HG02970 (cell line): ENCODE data around the gene TMEM231.
"Not testable (repeated sequence)": the region's sequence is repeated elsewhere in the genome, so short reads cannot be mapped to it uniquely, and the experiment has no call there.

Source experiments
- ATAC-seq: cut with Tn5 transposase; IDR thresholded peaks from one replicate; pipeline ENCODE4 v1.9.1; 2021; ENCODE audit warnings: mild to moderate bottlenecking, moderate library complexity, moderate number of reproducible peaks; ENCODE audit not compliant: unreplicated experiment, low FRiP score

The TMEM231 gene

GRCh38 chr16:75567911-75568310 is 11.9 kb upstream of the TMEM231 start:
- no peak for ATAC-seq

- ATAC-seq: peak; percentile 1
Observed at GRCh38 chr16:75566758-75567255, 10.8 kb upstream of the TMEM231 start.

GRCh38 chr16:75566040-75566757 is 10.1 kb upstream of the TMEM231 start, which contains the start of gene GABARAPL2:
Gene GABARAPL2 (plus strand): TSS chr16:75566379. CDS start chr16:75566487, 108 bp downstream.
- ATAC-seq: peak; percentile 81

GRCh38 chr16:75565640-75566039 is 9.6 kb upstream of the TMEM231 start:
- peak; percentile 0 for ATAC-seq

GRCh38 chr16:75559564-75560372 is 3.7 kb upstream of the TMEM231 start:
- no peak for ATAC-seq

GRCh38 chr16:75558846-75559401 is 2.9 kb upstream of the TMEM231 start:
- ATAC-seq: no peak

GRCh38 chr16:75556431-75556950 is 439 bp upstream of the TMEM231 start:
- ATAC-seq: no peak

GRCh38 chr16:75555213-75555706 is 792 bp downstream of the TMEM231 start:
- no peak for ATAC-seq

- no peak for ATAC-seq
Observed at GRCh38 chr16:75552951-75553350, 3.1 kb downstream of the TMEM231 start.

GRCh38 chr16:75550211-75550662 is 5.8 kb downstream of the TMEM231 start:
- no peak for ATAC-seq

- ATAC-seq: not testable (repeated sequence)
Observed at GRCh38 chr16:75548456-75548855, 7.6 kb downstream of the TMEM231 start.

- no peak for ATAC-seq
Observed at GRCh38 chr16:75546293-75546692, 9.8 kb downstream of the TMEM231 start.

- ATAC-seq: not testable (repeated sequence)
Observed at GRCh38 chr16:75545879-75546278, 10.2 kb downstream of the TMEM231 start.

GRCh38 chr16:75542462-75542861 is 13.6 kb downstream of the TMEM231 start:
- ATAC-seq: not testable (repeated sequence)

- ATAC-seq: no peak
Observed at GRCh38 chr16:75541236-75541635, 14.8 kb downstream of the TMEM231 start.

GRCh38 chr16:75538882-75539565 is 17.0 kb downstream of the TMEM231 start:
- not testable (repeated sequence) for ATAC-seq

GRCh38 chr16:75537776-75538175 is 18.3 kb downstream of the TMEM231 start:
- ATAC-seq: no peak

- no peak for ATAC-seq
Observed at GRCh38 chr16:75535901-75536300, 20.2 kb downstream of the TMEM231 start, which contains the start of gene CHST5. Gene CHST5 (minus strand): TSS chr16:75536108. CDS start chr16:75530384, 5,724 bp downstream.

- no peak for ATAC-seq
Observed at GRCh38 chr16:75535211-75535843, 20.7 kb downstream of the TMEM231 start.
